ENCODE measurements around the gene RASEF.

DNA sequence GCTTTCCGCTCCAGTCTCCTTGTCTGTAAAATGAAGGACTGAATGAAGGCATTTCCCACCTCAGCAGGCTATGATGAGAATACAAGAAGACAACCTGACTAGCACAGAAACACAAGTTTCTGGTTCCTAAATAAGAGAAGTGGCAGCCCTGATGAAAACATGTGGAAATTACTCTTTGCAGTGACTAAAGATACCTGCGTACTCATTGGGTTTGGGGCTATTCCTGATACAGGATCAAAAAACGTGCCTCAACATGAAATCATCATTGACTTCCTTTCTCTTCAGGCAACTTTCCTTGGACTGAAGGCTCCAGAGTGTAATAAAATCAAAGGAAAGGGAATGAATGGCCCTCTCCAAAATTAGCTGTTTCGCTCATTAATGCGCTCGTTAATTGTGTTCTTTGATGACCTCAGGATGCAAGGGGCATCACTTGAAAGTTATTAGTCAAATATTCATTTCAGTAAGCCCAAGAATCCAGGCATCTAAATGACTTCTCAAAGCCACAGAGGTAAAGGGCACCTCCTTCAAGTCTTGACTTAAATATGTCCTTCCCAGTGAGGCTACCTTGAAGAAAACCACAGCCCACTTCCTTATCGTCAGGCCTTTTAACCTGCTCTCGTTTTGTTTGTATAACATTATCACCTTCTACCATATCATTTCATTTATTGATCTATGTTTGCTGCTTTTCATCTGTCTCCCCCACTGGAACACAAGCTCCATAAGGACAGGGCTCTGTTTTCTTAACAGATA, 68.9 kb downstream of the RASEF start:
- TF ChIP-seq CTCF (IDR thresholded peaks at IDR 0.05; ENCODE audit: low read depth, low read length, poor library complexity, severe bottlenecking), result no peak
- no peak for TF ChIP-seq EZH2phosphoT487 (IDR thresholded peaks at IDR 0.05; ENCODE audit: borderline replicate concordance, low read length)

All from DOHH2 (cell line).